HL-60 (cell line): ENCODE measurements around the gene MNAT1.

Experiments
- POLR2AphosphoS5 ChIP-seq: IDR thresholded peaks from 2 replicates; pipeline ENCODE4 v1.6.1; 2012; ENCODE audit warnings: low read depth
- REST ChIP-seq: IDR thresholded peaks from 2 replicates; pipeline ENCODE4 v1.6.1; 2012; ENCODE audit warnings: low read depth; ENCODE audit not compliant: insufficient replicate concordance
- TF ChIP-seq, protein P1 (sequence below): IDR thresholded peaks from one replicate; pipeline ENCODE4 v1.5.1; 2011; ENCODE audit warnings: low read length, control low read depth, inconsistent platforms; ENCODE audit not compliant: insufficient read depth

DNA sequence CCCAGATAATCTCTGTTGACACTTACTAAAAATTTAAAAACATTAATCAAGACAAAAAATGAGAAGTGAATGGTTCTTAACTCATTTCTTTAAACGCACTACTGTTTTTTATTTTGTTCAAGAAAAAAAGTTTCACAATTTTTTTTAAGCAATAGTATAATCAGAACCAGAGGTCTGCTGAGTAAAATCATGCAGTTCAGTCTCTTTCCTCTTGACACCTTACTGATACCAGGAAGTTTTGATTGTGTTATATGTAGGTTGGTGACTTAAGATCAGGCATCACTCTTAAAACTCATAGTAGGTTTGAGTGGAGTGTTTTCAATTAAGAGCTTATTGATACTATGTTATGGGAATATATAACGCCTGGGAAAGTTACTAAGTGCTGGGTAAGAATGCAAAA lies 125.0 kb downstream of the MNAT1 start:
- TF ChIP-seq, protein P1, sequence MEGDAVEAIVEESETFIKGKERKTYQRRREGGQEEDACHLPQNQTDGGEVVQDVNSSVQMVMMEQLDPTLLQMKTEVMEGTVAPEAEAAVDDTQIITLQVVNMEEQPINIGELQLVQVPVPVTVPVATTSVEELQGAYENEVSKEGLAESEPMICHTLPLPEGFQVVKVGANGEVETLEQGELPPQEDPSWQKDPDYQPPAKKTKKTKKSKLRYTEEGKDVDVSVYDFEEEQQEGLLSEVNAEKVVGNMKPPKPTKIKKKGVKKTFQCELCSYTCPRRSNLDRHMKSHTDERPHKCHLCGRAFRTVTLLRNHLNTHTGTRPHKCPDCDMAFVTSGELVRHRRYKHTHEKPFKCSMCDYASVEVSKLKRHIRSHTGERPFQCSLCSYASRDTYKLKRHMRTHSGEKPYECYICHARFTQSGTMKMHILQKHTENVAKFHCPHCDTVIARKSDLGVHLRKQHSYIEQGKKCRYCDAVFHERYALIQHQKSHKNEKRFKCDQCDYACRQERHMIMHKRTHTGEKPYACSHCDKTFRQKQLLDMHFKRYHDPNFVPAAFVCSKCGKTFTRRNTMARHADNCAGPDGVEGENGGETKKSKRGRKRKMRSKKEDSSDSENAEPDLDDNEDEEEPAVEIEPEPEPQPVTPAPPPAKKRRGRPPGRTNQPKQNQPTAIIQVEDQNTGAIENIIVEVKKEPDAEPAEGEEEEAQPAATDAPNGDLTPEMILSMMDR, result no peak
- no peak for TF ChIP-seq POLR2AphosphoS5
- TF ChIP-seq REST, result no peak
